Urothelium cell line (cell line): Measurements from ENCODE around the gene DAB2IP.

Experiments used
- DNase-seq: peaks from one replicate; pipeline ENCODE4 v3.0.0; 2011; ENCODE audit warnings: low spot score, mixed read lengths
- FAIRE-seq: peaks from 2 replicates; lab custom pipeline; 2011; peaks lifted over from hg19 to GRCh38; lab: Jason Lieb, UNC

Gene DAB2IP

DNA sequence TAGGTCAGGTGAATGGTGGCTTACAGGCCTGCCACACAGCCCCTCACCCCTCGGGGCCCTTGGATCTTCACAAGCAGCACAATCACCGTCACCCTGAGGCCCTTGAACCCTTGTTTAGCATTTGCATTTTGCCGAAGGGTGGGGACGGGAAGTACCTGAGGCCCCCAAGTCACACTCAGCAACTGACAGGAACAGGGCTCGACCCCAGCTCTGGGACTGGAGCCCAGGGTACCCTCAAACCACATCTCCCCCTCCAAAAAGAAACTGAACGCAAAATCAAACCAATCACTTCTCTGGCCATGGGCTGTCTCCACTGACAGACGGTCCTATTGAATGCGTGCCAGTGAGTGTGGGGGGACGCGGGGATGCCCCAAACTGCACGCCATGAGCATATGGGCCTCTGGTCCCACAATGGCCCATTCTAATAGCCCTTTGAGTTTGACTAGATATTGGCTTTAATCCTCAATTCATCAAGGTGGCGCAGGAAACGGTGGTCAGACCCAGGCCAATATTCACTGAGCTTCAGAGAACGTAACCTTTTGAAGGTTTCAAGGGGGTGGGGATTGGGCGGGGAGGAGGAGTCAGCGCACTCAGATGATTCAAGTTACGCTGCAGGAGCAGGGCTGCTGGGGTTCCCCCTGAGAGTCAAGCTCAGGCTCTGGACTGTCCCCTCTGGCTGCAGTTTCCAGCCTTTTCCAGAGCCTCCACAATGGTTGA, 176.0 kb downstream of the DAB2IP start:
- FAIRE-seq (no peak), DNase-seq (no peak)

GRCh38 chr9:121830441-121831140, 179.2 kb downstream of the DAB2IP start:
- no peak for DNase-seq
- no peak for FAIRE-seq

DNA sequence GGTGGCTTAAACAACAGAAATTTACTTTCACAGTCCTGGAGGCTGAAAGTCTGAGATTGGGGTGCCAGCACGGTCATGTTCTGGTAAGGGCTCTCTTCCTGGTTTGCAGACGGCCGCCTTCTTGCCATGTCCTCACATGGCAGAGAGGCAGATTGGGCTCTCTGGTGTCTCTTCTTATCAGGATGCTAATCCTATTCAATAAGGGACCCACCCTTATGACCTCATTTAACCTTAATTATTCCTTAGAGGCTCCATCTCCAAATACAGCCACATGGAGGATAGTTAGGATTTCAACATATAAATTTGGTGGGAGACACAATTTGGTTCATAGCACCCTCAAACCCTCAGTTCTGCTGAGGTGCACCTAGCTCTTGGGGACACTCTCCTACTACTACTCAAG, 180.4 kb downstream of the DAB2IP start:
- FAIRE-seq, result no peak

GRCh38 chr9:121833061-121833460, 181.6 kb downstream of the DAB2IP start:
- DNase-seq (no peak), FAIRE-seq (no peak)

More for the DNA sequence above, 180.4 kb downstream of the DAB2IP start:
- no peak for DNase-seq
